IMR-90 (cell line): ENCODE measurements around the gene PLAAT4. TPM values are rescaled to one million over a fixed set of nuclear protein-coding genes. Genes with fewer than 3 reads are reported as not detected.

Source experiments
- ATAC-seq: fragments of 200-7000 bp; cut with Tn5 transposase; 2 replicates; pipeline ENCODE4 v1.9.1; 2020; ENCODE audit warnings: low read depth, mild to moderate bottlenecking, moderate library complexity
- BruUV-seq: library from RNA; stranded (reverse); fragments of 400-500 nt; replicated peaks from 2 replicates; lab custom pipeline; 2021; lab: Mats Ljungman, UMichigan
- CTCF ChIA-PET: fragments of 300-600 bp; formaldehyde crosslinking; extraction: SDS; loops from one replicate; lab custom pipeline; 2021; ENCODE audit warnings: antibody characterized with exemption; lab: Yijun Ruan, JAX
- POLR2A ChIA-PET: fragments of 300-600 bp; sonication (Branson Sonifier 250); formaldehyde crosslinking; loops from one replicate; lab custom pipeline; 2022; ENCODE audit warnings: antibody characterized with exemption; ENCODE audit not compliant: unreplicated experiment; lab: Charles Lee
- DNase-seq: peaks from one replicate; pipeline ENCODE4 v3.0.0; 2013
- H2AFZ ChIP-seq: replicated peaks from 2 replicates; pipeline ENCODE3; 2013; ENCODE audit warnings: low read length, mild to moderate bottlenecking; ENCODE audit not compliant: poor library complexity
- H2AK5ac ChIP-seq: 2 replicates; pipeline ENCODE4 v1.6.1; 2013; ENCODE audit warnings: low read depth, low read length, inconsistent platforms
- H2AK9ac ChIP-seq: replicated peaks from 2 replicates; pipeline ENCODE3; 2013; ENCODE audit warnings: mild to moderate bottlenecking, low read depth, low read length, moderate library complexity; ENCODE audit not compliant: poor library complexity
- H2BK120ac ChIP-seq: 2 replicates; pipeline ENCODE4 v1.6.1; 2013; ENCODE audit warnings: low read depth, low read length, inconsistent platforms
- H2BK15ac ChIP-seq: 3 replicates; pipeline ENCODE4 v1.6.1; 2013; ENCODE audit warnings: low read depth, low read length, inconsistent platforms
- H2BK20ac ChIP-seq: 2 replicates; pipeline ENCODE4 v1.6.1; 2013; ENCODE audit warnings: low read depth, mild to moderate bottlenecking, inconsistent platforms, low read length, moderate library complexity
- H2BK5ac ChIP-seq: 2 replicates; pipeline ENCODE4 v1.6.1; 2013; ENCODE audit warnings: mild to moderate bottlenecking, low read depth, low read length, inconsistent platforms; ENCODE audit not compliant: poor library complexity, severe bottlenecking
- H3K14ac ChIP-seq: replicated peaks from 2 replicates; pipeline ENCODE4 v1.6.1; 2013; ENCODE audit warnings: low read depth, low read length, inconsistent platforms
- H3K18ac ChIP-seq: 2 replicates; pipeline ENCODE4 v1.6.1; 2013; ENCODE audit warnings: low read depth, low read length, control low read depth
- H3K23ac ChIP-seq: 2 replicates; pipeline ENCODE4 v1.6.1; 2013; ENCODE audit warnings: low read depth, low read length, inconsistent platforms
- H3K27ac ChIP-seq: 2 replicates; pipeline ENCODE4 v1.5.1; 2013; ENCODE audit warnings: mild to moderate bottlenecking, control low read depth, low read length; ENCODE audit not compliant: insufficient read depth
- H3K27me3 ChIP-seq: 2 replicates; pipeline ENCODE4 v1.6.1; 2013; ENCODE audit warnings: low read length; ENCODE audit not compliant: control insufficient read depth, insufficient read depth
- H3K36me3 ChIP-seq: 2 replicates; pipeline ENCODE4 v1.6.1; 2013; ENCODE audit warnings: low read length, mixed read lengths; ENCODE audit not compliant: control insufficient read depth, insufficient read depth
- H3K4ac ChIP-seq: 2 replicates; pipeline ENCODE4 v1.6.1; 2013; ENCODE audit warnings: low read depth, low read length, inconsistent platforms
- H3K4me1 ChIP-seq: 2 replicates; pipeline ENCODE4 v1.6.1; 2013; ENCODE audit warnings: low read length, mixed read lengths; ENCODE audit not compliant: control insufficient read depth, insufficient read depth
- H3K4me2 ChIP-seq: 2 replicates; pipeline ENCODE4 v1.6.1; 2013; ENCODE audit warnings: low read depth, mild to moderate bottlenecking, control low read depth, low read length, moderate library complexity
- H3K4me3 ChIP-seq: 2 replicates; pipeline ENCODE4 v1.5.1; 2013; ENCODE audit warnings: low read depth, mild to moderate bottlenecking, control low read depth, low read length, moderate library complexity; ENCODE audit not compliant: insufficient read depth
- H3K56ac ChIP-seq: 2 replicates; pipeline ENCODE4 v1.6.1; 2013; ENCODE audit warnings: low read length, inconsistent platforms; ENCODE audit not compliant: insufficient read depth; ENCODE audit errors: extremely low read depth
- H3K79me1 ChIP-seq, 2 experiments: 2 replicates each; pipeline ENCODE4 v1.6.1; 2013; ENCODE audit warnings: low read length in 2 of 2, inconsistent platforms in 1 of 2, low read depth in 1 of 2
- H3K9ac ChIP-seq: 2 replicates; pipeline ENCODE4 v1.6.1; 2013; ENCODE audit warnings: low read depth, low read length, control low read depth
- H3K9me1 ChIP-seq: 2 replicates; pipeline ENCODE4 v1.6.1; 2013; ENCODE audit warnings: low read length, inconsistent platforms; ENCODE audit not compliant: insufficient read depth
- H3K9me3 ChIP-seq: 2 replicates; pipeline ENCODE4 v1.6.1; 2013; ENCODE audit warnings: low read length; ENCODE audit not compliant: control insufficient read depth, insufficient read depth
- H4K20me1 ChIP-seq: 2 replicates; pipeline ENCODE4 v1.6.1; 2013; ENCODE audit warnings: low read length, inconsistent platforms; ENCODE audit not compliant: insufficient read depth
- H4K5ac ChIP-seq: 2 replicates; pipeline ENCODE4 v1.6.1; 2013; ENCODE audit warnings: mild to moderate bottlenecking, low read depth, low read length, control low read depth
- H4K8ac ChIP-seq, 2 experiments: 2 replicates each; pipeline ENCODE4 v1.6.1; 2013; ENCODE audit warnings: low read depth in 2 of 2, low read length in 2 of 2, control low read depth in 1 of 2, inconsistent platforms in 1 of 2
- H4K91ac ChIP-seq: 2 replicates; pipeline ENCODE4 v1.6.1; 2013; ENCODE audit warnings: low read depth, low read length, inconsistent platforms; ENCODE audit not compliant: insufficient read depth
- BHLHE40 ChIP-seq: fragments of 150-350 bp; IDR thresholded peaks from 2 replicates; pipeline ENCODE4 v1.6.1; 2016; ENCODE audit warnings: mild to moderate bottlenecking, low read depth, low read length
- MAFK ChIP-seq: IDR thresholded peaks from 2 replicates; pipeline ENCODE4 v1.6.1; 2012; ENCODE audit warnings: low read depth, low read length, improper control_type of control experiment
- MAZ ChIP-seq: IDR thresholded peaks from 2 replicates; pipeline ENCODE4 v1.6.1; 2012; ENCODE audit warnings: low read depth, mild to moderate bottlenecking, low read length, improper control_type of control experiment, moderate library complexity, borderline replicate concordance
- RAD21 ChIP-seq: IDR thresholded peaks from 2 replicates; pipeline ENCODE4 v1.6.1; 2012; ENCODE audit warnings: low read length, improper control_type of control experiment
- SMC3 ChIP-seq: fragments of 150-350 bp; IDR thresholded peaks from 2 replicates; pipeline ENCODE4 v1.6.1; 2016; ENCODE audit warnings: low read depth, mild to moderate bottlenecking, antibody characterized with exemption, low read length, moderate library complexity
- WGBS, 2 experiments: methylation state at CpG; one replicate each; pipeline versions ENCODE4 v1.1.5 to v1.1.7; 2013; ENCODE audit warnings: missing lambda C conversion rate in 2 of 2; ENCODE audit not compliant: insufficient read length in 1 of 2; ENCODE audit errors: extremely low coverage in 2 of 2; 5-methylcytosine and 5-hydroxymethylcytosine counted together
- dilution Hi-C: fragments of 300-500 bp; cut with HindIII; formaldehyde crosslinking; loops from one replicate; pipeline ENCODE4 v1.14.3; 2018; ENCODE audit warnings: low sequenced_read_pairs; ENCODE audit not compliant: unreplicated experiment
- in situ Hi-C: fragments of 300-500 bp; cut with MboI; formaldehyde crosslinking; loops from 3 replicates; pipeline ENCODE4 v1.14.3; 2019; ENCODE audit warnings: low sequenced_read_pairs, inconsistent platforms, mixed read lengths
- intact Hi-C: fragments of 100-400 bp; cut with micrococcal nuclease; formaldehyde crosslinking; loops from 2 replicates; pipeline ENCODE4 v1.10.0; 2022
- polyA plus RNA-seq, 3 experiments: library from polyadenylated mRNA; depleted of rRNA; stranded (reverse); fragments of >200 nt; gene quantifications; 2 replicates each; pipeline ENCODE4 v1.2.3, GENCODE V29; 2012; ENCODE audit warnings: low replicate concordance in 1 of 3
- total RNA-seq: library from RNA; depleted of rRNA; stranded (reverse); fragments of >200 nt; gene quantifications from 2 replicates; pipeline ENCODE4 v1.2.3, GENCODE V29; 2012
- TF ChIP-seq, protein P1 (sequence below): conservative IDR thresholded peaks from 2 replicates; pipeline ENCODE4 v1.5.1; 2012; ENCODE audit warnings: mild to moderate bottlenecking, low read depth, low read length, improper control_type of control experiment

The PLAAT4 gene
- total and polyA plus RNA-seq, 2 of the 4 experiments (the other 2 are of a cell fraction) = 0.17 to 0.18 TPM

- H3K4me3 ChIP-seq = no peak overlapping the region
- no peak for TF ChIP-seq RAD21
- TF ChIP-seq SMC3 = no peak
- TF ChIP-seq BHLHE40 = no peak
- TF ChIP-seq, protein P1, sequence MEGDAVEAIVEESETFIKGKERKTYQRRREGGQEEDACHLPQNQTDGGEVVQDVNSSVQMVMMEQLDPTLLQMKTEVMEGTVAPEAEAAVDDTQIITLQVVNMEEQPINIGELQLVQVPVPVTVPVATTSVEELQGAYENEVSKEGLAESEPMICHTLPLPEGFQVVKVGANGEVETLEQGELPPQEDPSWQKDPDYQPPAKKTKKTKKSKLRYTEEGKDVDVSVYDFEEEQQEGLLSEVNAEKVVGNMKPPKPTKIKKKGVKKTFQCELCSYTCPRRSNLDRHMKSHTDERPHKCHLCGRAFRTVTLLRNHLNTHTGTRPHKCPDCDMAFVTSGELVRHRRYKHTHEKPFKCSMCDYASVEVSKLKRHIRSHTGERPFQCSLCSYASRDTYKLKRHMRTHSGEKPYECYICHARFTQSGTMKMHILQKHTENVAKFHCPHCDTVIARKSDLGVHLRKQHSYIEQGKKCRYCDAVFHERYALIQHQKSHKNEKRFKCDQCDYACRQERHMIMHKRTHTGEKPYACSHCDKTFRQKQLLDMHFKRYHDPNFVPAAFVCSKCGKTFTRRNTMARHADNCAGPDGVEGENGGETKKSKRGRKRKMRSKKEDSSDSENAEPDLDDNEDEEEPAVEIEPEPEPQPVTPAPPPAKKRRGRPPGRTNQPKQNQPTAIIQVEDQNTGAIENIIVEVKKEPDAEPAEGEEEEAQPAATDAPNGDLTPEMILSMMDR = no peak
- no peak for TF ChIP-seq MAZ
- no peak for TF ChIP-seq MAFK
- dilution Hi-C loops = no loop called here
- H4K8ac ChIP-seq = no peak overlapping the region
- H2AFZ ChIP-seq = no peak overlapping the region
- CTCF ChIA-PET = no interaction called here
- no peak overlapping the region for H3K4ac ChIP-seq
- H3K36me3 ChIP-seq = no peaks in the 10 kb centered on the region
- intact Hi-C loops = no loop called here
- ATAC-seq = no peak
- H2BK120ac ChIP-seq = no peak overlapping the region
- no peaks in the 10 kb centered on the region for H3K79me1 ChIP-seq
- H4K5ac ChIP-seq = no peak overlapping the region
- H2BK20ac ChIP-seq = no peak overlapping the region
- no peaks in the 10 kb centered on the region for H3K9me1 ChIP-seq
- in situ Hi-C loops = no loop called here
- H3K27me3 ChIP-seq = peaks cover 17% of the 10 kb centered on the region
- no peak overlapping the region for H3K27ac ChIP-seq
- no peak overlapping the region for H2BK5ac ChIP-seq
- no peak overlapping the region for H2AK5ac ChIP-seq
- POLR2A ChIA-PET = no interaction called here
- H3K18ac ChIP-seq = no peak overlapping the region
- H3K9ac ChIP-seq = no peak overlapping the region
- whole genome bisulfite sequencing, 2 experiments = 82% methylated on average over 11 of the region's 27 CpGs; no CpG with 5 or more reads in 1 of the 2 experiments
- H2BK15ac ChIP-seq = no peak overlapping the region
- H2AK9ac ChIP-seq = no peak overlapping the region
- H4K20me1 ChIP-seq = no peaks in the 10 kb centered on the region
- H3K4me1 ChIP-seq = no peaks in the 10 kb centered on the region
- H3K9me3 ChIP-seq = no peaks in the 10 kb centered on the region
- no TSS peak for BruUV-seq
- H4K91ac ChIP-seq = no peak overlapping the region
- H3K4me2 ChIP-seq = no peak overlapping the region
- no peak for DNase-seq
- H3K56ac ChIP-seq = no peak overlapping the region
- H3K23ac ChIP-seq = no peak overlapping the region
- no peak overlapping the region for H3K14ac ChIP-seq
These were observed 14.7 kb downstream of the PLAAT4 start for GRCh38 chr11:63551091-63551888.
